HuH-7.5 (cell line): ENCODE data around the gene RFX2.
"Not testable (repeated sequence)": the region's sequence is repeated elsewhere in the genome, so short reads cannot be mapped to it uniquely, and the experiment has no call there.

Experiments used
- DNase-seq: peaks from one replicate; pipeline ENCODE4 v3.0.0; 2011; ENCODE audit warnings: low spot score

RFX2 gene

GRCh38 chr19:6012426-6013170 is 97.7 kb downstream of the RFX2 start:
- DNase-seq: no peak

- DNase-seq: no peak
Measured at GRCh38 chr19:6011794-6012193, 98.5 kb downstream of the RFX2 start.

GRCh38 chr19:6011206-6011605 is 99.1 kb downstream of the RFX2 start:
- no peak for DNase-seq

- no peak for DNase-seq
Measured at GRCh38 chr19:6010107-6010506, 100.2 kb downstream of the RFX2 start.

DNA sequence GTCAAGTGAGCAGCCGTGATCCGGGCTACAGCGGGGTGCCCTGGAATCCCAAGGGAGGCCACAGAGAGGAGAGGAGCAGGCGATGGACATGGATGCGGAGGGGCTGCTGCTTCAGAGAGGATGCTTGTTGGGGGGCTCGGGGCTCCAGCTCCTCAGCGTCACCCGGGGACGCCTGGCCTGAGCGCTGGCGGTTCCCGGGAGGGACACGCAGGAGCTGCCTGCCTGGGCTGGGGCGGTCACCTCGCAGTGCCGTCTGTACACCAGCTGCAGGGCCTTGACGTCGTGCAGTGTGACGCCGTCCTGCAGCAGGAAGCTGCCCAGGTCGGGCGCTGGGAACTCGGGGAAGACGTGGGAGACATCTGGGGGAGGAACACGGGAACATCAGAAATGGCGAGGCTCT is 102.4 kb downstream of the RFX2 start:
- no peak for DNase-seq

GRCh38 chr19:6006896-6007295 is 103.4 kb downstream of the RFX2 start:
- DNase-seq: no peak

GRCh38 chr19:6006070-6006446 is 104.2 kb downstream of the RFX2 start:
- DNase-seq: not testable (repeated sequence)

- DNase-seq: no peak
Measured at GRCh38 chr19:6005321-6006069, 104.8 kb downstream of the RFX2 start.

DNA sequence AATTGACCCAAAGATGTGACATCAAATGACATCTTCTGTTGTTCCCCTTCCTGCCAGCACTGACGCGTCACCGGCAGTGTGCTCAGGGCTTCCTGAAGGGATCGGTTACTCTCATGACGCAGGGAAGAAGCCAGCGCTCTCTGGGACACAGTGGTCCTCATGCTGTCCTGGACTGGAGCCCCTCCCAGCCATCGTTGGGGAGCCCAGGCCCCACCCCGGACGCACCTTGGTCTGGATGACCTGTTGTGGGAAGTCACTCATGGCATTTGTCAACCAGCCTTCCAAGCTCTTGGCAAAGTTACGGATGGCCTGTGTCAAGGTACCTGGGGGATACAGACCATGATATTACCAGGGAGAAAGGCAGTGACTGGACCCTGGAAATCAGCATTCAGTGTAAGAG is 106.3 kb downstream of the RFX2 start:
- DNase-seq: no peak

DNA sequence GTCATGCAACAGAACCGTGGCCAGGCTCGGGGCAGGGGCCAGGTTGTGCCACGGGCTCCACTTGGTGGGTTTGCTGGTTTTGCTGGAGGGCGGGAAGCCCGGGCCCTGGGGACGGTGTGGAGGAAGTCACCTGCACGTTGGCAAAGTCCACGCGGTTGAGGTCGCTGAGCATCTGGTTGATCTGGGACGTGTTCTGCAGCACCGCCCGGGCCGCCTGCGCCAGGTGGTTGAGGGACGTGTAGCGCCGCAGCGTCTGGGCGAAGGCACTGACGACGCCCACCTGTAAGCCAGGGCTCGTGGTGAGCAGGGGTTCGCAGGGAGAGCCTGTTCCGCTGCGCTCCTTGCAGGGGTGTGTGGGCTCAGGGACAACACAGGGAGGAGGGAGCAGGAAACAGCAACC is 107.7 kb downstream of the RFX2 start:
- DNase-seq: no peak

- DNase-seq: no peak
Measured at GRCh38 chr19:6000228-6000847, 110.0 kb downstream of the RFX2 start.

GRCh38 chr19:5999693-6000092 is 110.6 kb downstream of the RFX2 start:
- no peak for DNase-seq

- DNase-seq: no peak
Measured at GRCh38 chr19:5997371-5997770, 112.9 kb downstream of the RFX2 start.

- no peak for DNase-seq
Measured at GRCh38 chr19:5996623-5997320, 113.5 kb downstream of the RFX2 start.

DNA sequence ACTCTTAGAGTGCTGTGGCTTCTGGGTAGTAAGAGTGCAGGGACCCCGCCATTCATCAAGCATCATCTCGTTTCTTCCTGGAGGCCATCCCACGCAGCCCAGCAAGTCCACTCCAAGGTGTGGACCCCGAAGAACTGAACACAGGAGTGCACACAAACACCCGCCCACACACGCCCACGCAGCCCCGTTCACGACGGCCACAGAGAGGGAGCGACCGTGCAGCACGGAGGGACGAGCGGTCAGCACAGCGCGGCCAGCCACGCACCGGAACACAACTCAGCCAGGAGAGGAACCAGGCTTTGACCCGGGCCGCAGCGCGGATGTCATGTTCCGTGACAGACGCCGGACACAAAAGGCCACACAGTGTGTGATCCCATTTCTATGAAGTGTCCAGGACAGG is 114.2 kb downstream of the RFX2 start:
- DNase-seq: no peak

DNA sequence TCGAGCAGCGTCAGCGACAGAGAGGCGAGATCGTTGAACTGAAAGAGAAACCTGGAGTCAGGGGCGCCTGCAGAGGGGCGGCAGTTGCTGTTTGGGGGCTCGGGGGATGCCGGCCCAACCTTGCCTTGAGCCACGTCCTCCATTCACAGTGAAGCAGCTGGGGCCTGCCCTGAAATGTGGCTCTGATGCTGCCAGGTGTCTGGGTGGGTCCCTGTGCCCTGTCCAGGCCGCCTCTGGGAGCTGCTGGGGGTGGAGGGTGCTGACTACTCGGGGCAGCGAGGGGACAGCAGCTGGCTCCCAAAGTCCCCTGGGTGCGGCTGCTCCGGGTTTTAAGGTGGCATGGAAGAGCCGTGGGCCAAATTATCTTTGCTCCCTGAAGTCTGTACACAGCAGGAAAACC is 114.7 kb downstream of the RFX2 start:
- no peak for DNase-seq

DNA sequence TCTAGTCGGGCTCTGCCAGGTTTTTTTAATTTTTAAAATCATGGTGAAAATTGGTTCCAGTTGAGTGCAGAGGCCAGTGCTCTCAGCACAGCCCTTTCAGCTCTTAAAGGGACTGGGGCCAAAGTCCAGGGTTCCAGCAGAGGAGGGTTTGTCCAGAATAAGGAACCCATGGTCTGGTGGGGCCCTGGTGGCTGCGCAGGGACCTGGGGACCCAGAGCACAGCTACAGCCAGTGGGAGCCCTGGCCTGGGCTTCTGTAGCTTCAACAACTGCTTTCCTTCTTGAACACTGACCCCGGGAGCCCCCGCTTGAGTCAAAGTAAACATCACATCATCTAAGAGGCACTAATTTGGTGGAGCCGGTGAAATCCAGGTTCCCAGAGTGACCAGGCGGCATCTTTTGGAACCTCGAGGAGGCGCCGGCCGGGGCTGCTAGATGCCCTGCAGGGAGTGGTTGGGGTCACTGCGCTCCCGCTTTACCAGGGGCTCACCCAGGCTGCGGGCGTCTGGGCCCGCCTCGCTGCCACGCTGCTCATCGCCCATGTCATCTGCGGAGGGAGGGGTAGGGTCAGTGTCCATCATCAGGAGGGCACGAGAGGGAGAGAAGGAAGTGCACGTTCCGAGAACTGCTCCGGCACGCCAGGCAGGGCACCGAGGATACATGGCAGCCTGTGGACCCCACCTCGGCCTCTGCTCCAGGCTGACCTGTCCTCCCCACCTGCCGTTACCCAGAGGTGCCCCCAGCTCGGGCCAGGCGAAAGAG is 115.7 kb downstream of the RFX2 start:
- DNase-seq: no peak

GRCh38 chr19:5993648-5994358 is 116.5 kb downstream of the RFX2 start:
- no peak for DNase-seq

DNA sequence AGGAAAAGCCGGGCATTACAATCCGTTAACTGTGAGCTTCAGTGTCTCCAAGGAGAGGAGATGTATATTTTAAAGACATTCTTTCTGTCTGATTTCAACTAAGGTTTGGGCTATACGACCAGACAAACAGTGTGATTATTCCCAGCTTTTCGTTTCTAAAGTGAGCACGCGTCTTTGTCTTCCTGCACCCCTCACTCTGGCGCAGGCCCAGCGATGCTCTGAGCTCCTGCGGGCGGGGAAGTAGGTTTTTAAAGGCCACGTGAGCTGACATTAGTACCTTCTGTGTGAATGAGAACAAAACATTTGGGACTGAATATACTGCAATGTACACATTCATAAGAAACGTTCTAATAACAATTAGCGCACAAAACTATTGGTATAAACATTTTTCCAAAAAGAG is 117.1 kb downstream of the RFX2 start:
- no peak for DNase-seq

GRCh38 chr19:5992756-5993155 is 117.5 kb downstream of the RFX2 start:
- DNase-seq: no peak

DNA sequence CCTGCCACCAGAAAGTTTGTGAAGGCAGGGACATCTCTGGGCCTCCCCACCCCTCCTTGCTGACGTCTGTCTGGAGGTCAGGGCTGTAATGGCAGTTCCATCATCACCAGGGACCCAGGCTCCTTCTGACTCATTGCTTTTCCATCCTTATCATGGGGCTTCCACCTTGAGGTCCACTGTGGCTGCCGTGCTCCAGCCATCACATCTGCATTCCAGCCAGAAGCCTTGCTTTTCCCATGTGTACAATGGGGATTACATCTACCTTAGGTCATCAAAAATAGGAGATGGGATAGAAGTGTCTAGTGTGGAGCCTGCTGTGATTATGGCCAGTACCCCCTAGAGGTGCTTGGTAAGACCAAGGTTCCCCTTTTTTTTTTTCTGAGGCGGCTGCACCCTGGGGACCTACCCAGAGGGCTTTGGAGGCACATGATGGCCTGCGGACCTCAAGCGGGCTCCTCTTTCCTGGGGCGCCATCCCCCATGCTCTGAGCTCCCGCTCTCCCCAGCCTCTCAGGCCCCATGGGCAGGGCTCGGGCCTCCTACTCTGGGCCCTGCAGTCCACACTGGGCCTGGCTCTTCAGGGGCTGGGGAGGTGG is 119.0 kb downstream of the RFX2 start:
- DNase-seq: no peak
